Tibial artery (tissue), 4 donors: ENCODE results near the gene ELMOD2.
"Not testable (repeated sequence)": the region's sequence is repeated elsewhere in the genome, so short reads cannot be mapped to it uniquely, and the experiment has no call there.

Experiments
- DNase-seq, 2 donors: peaks; one replicate each; pipeline ENCODE4 v3.0.0-alpha.2; 2019
- H3K27ac ChIP-seq, 2 donors: fragments of 200-600 bp; sonication (generic) in 1 of 2; 1 replicate in 1 of 2; 2 replicates in 1 of 2; pipeline ENCODE4 v1.5.1; 2018 to 2019; ENCODE audit warnings: mild to moderate bottlenecking in 1 of 2
- H3K27me3 ChIP-seq, 2 donors: fragments of 200-600 bp; sonication (generic) in 1 of 2; one replicate each; pipeline versions ENCODE4 v1.5.1 to v1.6.0; 2016 to 2019
- H3K36me3 ChIP-seq, 3 donors: fragments of 200-600 bp; sonication (generic) in 2 of 3; one replicate each; pipeline ENCODE4 v1.5.1; 2016 to 2019; ENCODE audit warnings: mild to moderate bottlenecking in 2 of 3
- H3K4me1 ChIP-seq, 4 donors: fragments of 200-600 bp; sonication (generic) in 2 of 4; 1 replicate in 3 of 4; 2 replicates in 1 of 4; pipeline ENCODE4 v1.5.1; 2016 to 2019
- H3K4me3 ChIP-seq, 2 donors: fragments of 200-600 bp; sonication (generic) in 1 of 2; 1 replicate in 1 of 2; 2 replicates in 1 of 2; pipeline ENCODE4 v1.5.1; 2018 to 2019; ENCODE audit warnings: mild to moderate bottlenecking in 2 of 2
- H3K9me3 ChIP-seq, 3 donors: fragments of 200-600 bp; sonication (generic) in 1 of 3; one replicate each; pipeline ENCODE4 v1.5.1; 2016 to 2019
- intact Hi-C: fragments of 100-400 bp; cut with DNase I; formaldehyde crosslinking; loops from one replicate; pipeline ENCODE4 v1.15.0; 2023; ENCODE audit warnings: low total_unique reads
- TF ChIP-seq, protein P1 (sequence below), 2 experiments: fragments of 200-600 bp in 1 of 2; fragments of 450-650 bp in 1 of 2; IDR thresholded peaks; one replicate each; pipeline ENCODE4 v1.5.1; 2017 to 2019; ENCODE audit warnings: antibody characterized with exemption in 2 of 2, mild to moderate bottlenecking in 1 of 2, moderate library complexity in 1 of 2

The ELMOD2 gene

DNA sequence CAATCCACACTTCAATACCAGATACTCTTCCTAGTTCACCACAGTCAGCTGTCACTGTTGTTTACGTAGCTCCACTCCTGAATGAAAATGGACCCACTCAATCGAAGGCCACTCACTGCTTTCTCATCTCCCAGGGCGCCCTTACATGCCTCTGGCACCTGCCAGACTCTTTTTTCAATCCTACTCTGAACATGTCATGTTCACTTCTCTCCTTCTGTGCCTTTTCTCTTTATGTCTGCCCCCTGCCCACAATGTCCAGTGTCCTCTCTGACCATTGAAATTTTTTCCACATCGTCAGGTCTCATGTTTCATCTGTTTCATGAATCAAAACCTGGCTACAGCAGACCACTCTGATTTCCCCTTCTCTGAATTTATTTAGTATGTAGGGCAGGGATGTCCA, 24.6 kb upstream of the ELMOD2 start:
- Histone ChIP-seq H3K9me3 (no peaks in the 10 kb centered on the region), H3K4me3 (no peak overlapping the region), H3K36me3 (no peaks in the 10 kb centered on the region), H3K27me3 (peaks cover 0 to 37% of the 10 kb centered on the region in 2 donors), H3K27ac (no peak overlapping the region), H3K4me1 (peaks cover 0 to 9% (median 6%) of the 10 kb centered on the region in 4 donors)
- DNase-seq: no peak
- TF ChIP-seq, protein P1, sequence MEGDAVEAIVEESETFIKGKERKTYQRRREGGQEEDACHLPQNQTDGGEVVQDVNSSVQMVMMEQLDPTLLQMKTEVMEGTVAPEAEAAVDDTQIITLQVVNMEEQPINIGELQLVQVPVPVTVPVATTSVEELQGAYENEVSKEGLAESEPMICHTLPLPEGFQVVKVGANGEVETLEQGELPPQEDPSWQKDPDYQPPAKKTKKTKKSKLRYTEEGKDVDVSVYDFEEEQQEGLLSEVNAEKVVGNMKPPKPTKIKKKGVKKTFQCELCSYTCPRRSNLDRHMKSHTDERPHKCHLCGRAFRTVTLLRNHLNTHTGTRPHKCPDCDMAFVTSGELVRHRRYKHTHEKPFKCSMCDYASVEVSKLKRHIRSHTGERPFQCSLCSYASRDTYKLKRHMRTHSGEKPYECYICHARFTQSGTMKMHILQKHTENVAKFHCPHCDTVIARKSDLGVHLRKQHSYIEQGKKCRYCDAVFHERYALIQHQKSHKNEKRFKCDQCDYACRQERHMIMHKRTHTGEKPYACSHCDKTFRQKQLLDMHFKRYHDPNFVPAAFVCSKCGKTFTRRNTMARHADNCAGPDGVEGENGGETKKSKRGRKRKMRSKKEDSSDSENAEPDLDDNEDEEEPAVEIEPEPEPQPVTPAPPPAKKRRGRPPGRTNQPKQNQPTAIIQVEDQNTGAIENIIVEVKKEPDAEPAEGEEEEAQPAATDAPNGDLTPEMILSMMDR (IDR thresholded peaks at IDR 0.05): no peak
- intact Hi-C loops: no loop called here

DNA sequence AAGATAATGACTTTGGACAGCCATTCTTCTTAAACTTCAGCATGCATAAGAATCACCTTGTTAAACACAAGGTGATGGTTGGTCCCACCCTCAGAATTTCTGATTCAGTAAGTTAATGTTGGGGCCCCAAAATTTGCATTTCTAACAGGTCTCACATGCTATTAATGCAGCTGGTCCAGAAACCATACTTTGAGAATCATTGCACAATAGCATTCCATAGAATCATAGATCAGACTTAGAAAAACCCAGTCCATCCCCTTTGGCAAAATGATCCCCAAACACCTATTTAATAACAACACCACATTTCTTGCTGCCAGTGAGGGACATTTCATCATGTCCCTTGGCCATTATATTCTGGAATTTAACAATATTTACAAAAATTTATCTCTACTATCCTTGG, 19.7 kb upstream of the ELMOD2 start:
- DNase-seq: no peak
- Histone ChIP-seq H3K4me3 (no peak overlapping the region), H3K4me1 (no peaks in the 10 kb centered on the region), H3K9me3 (peaks cover 0 to 5% (median 0%) of the 10 kb centered on the region in 3 donors), H3K27ac (no peak overlapping the region), H3K36me3 (no peaks in the 10 kb centered on the region), H3K27me3 (peaks cover 0 to 25% of the 10 kb centered on the region in 2 donors)
- intact Hi-C loops: no loop called here
- TF ChIP-seq, protein P1 (IDR thresholded peaks at IDR 0.05): no peak

DNA sequence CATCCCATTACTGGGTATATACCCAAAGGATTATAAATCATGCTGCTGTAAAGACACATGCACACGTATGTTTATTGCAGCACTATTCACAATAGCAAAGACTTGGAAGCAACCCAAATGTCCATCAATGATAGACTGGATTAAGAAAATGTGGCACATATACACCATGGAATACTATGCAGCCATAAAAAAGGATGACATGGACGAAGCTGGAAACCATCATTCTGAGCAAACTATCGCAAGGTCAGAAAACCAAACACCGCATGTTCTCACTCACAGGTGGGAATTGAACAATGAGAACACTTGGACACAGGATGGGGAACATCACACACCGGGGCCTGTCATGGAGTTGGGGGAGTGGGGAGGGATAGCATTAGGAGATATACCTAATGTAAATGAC, 10.2 kb upstream of the ELMOD2 start:
- H3K9me3 ChIP-seq, H3K4me1 ChIP-seq, H3K36me3 ChIP-seq, H3K27ac ChIP-seq, intact Hi-C loops, H3K27me3 ChIP-seq, DNase-seq, H3K4me3 ChIP-seq: not testable (repeated sequence)

DNA sequence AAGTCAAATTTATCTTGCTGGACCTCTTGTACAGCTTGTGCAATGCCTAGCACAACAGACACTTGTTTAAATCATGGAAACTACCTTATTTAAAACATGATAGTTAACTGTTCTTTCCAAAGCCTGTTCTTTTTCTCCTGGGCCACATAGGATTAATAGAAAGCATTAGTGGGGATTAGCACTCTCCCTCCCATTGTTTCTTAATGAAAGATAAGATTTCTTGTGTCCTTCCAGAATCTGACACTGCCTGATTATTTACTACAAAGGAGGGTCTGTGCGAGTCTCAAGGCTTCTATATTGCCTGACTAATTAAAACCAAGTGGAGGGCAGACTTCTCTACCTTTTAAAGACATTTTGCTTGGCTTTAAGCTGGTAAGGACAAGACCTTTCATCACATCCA, 8.5 kb upstream of the ELMOD2 start:
- no peaks in the 10 kb centered on the region for H3K36me3 ChIP-seq
- TF ChIP-seq, protein P1 (IDR thresholded peaks at IDR 0.05): no peak
- DNase-seq: no peak
- no peaks in the 10 kb centered on the region for H3K27me3 ChIP-seq
- H3K27ac ChIP-seq: no peak overlapping the region
- intact Hi-C loops: no loop called here
- no peak overlapping the region for H3K4me3 ChIP-seq
- no peaks in the 10 kb centered on the region for H3K4me1 ChIP-seq
- H3K9me3 ChIP-seq: no peaks in the 10 kb centered on the region

DNA sequence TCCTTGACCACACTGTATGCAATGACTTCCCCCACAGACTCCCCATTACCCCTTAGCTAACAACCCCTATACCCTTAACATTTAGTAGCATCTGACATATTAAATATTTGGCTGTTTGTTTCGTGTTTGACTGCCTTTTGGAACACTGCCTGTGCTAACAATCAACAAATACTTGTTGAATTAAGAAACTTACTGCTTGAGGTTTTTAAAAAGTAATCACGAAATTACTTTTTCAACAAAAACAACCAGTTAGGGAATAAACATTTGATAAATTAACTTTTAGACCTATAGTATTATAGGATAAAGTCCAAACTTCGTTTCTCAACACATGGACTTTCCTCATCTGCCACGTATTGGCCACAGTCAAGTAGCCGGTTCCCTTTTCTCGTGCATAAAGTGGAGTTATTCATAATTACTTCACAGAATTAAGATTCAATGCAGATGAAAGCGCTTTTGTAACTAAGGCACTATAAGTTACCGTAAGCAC, 555 bp upstream of the ELMOD2 start:
- intact Hi-C loops: loop anchor here (10.0 kb wide), 2 partner anchors 149 to 331 kb away; partner anchors contain the start of gene SCOC
- H3K9me3 ChIP-seq: no peaks in the 10 kb centered on the region
- H3K4me1 ChIP-seq: peaks cover 0 to 17% (median 9%) of the 10 kb centered on the region in 4 donors
- H3K27me3 ChIP-seq: no peaks in the 10 kb centered on the region
- peak overlapping the region; percentile 98 to 99 for H3K4me3 ChIP-seq
- no peak for DNase-seq
- H3K27ac ChIP-seq: peak overlapping the region; percentile 79 to 91
- TF ChIP-seq, protein P1 (IDR thresholded peaks at IDR 0.05): no peak
- peaks cover 0 to 5% (median 0%) of the 10 kb centered on the region in 3 donors for H3K36me3 ChIP-seq

DNA sequence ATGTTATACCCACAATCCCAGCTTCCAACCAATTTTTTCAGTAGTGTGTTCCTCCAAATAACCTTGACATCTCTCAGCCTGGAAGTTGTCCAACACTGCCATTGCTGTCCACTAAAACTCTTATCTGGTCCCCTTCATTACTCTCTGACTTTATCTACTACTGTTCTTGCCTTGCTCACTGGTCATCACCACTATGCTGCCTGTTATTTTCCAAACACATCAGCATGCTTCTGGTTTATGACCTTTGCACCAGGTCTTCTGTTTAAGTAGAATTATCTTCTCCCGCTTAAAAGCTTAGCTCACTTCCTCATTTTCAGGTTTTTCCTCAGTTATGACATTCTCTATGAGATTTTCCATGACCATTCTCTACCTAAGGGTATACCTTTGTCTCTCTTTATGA, 5.5 kb downstream of the ELMOD2 start:
- Histone ChIP-seq H3K27me3 (no peaks in the 10 kb centered on the region), H3K27ac (no peak overlapping the region), H3K9me3 (no peaks in the 10 kb centered on the region), H3K36me3 (peaks cover 0 to 14% (median 5%) of the 10 kb centered on the region in 3 donors), H3K4me3 (no peak overlapping the region), H3K4me1 (peaks cover 0 to 11% (median 6%) of the 10 kb centered on the region in 4 donors)
- no peak for DNase-seq
- TF ChIP-seq, protein P1 (IDR thresholded peaks at IDR 0.05): no peak
- intact Hi-C loops: loop anchor here (10.0 kb wide), 2 partner anchors 155 to 325 kb away; partner anchors contain the start of gene SCOC
